Mesothelial cell of epicardium (in vitro differentiated cells): ENCODE results near the gene ZNF343. TPM values are rescaled to one million over a fixed set of nuclear protein-coding genes. Genes with fewer than 3 reads are reported as not detected.
"Not testable (repeated sequence)": the region's sequence is repeated elsewhere in the genome, so short reads cannot be mapped to it uniquely, and the experiment has no call there.

Experiments
- DNase-seq, 2 experiments: peaks; one replicate each; pipeline ENCODE4 v3.0.0; 2021; ENCODE audit warnings: low spot score in 2 of 2; ENCODE audit not compliant: unreplicated experiment in 2 of 2
- H3K27ac Mint-ChIP-seq: 2 replicates; pipeline ENCODE4 v1.8.0; 2021; ENCODE audit warnings: mixed read lengths
- H3K27me3 Mint-ChIP-seq: 2 replicates; pipeline ENCODE4 v1.8.0; 2021; ENCODE audit warnings: low read depth, mixed read lengths
- H3K36me3 Mint-ChIP-seq: 2 replicates; pipeline ENCODE4 v1.8.0; 2021; ENCODE audit warnings: mixed read lengths
- H3K4me1 Mint-ChIP-seq: 2 replicates; pipeline ENCODE4 v1.8.0; 2021; ENCODE audit warnings: mixed read lengths
- H3K4me3 Mint-ChIP-seq: 2 replicates; pipeline ENCODE4 v1.8.0; 2021; ENCODE audit warnings: mild to moderate bottlenecking, moderate library complexity, mixed read lengths
- H3K9me3 Mint-ChIP-seq: 2 replicates; pipeline ENCODE4 v1.8.0; 2021; ENCODE audit warnings: mixed read lengths
- CTCF ChIP-seq: fragments of 200-600 bp; sonication (generic); IDR thresholded peaks from one replicate; pipeline ENCODE4 v1.5.0; 2021; ENCODE audit warnings: antibody characterized with exemption; ENCODE audit not compliant: unreplicated experiment
- total RNA-seq: library from RNA; stranded (reverse); gene quantifications from 3 replicates; pipeline ENCODE4 v1.2.1, GENCODE V29; 2021

The ZNF343 gene
- total RNA-seq, 1 donor from 2014 or later = 12.0 TPM

GRCh38 chr20:2535711-2536559, 27.2 kb upstream of the ZNF343 start:
- DNase-seq = no peak
- Mint-ChIP-seq H3K27me3 (peaks cover 78% of the 10 kb centered on the region), H3K4me1 (peaks cover 9% of the 10 kb centered on the region), H3K36me3 (no peaks in the 10 kb centered on the region), H3K9me3 (no peaks in the 10 kb centered on the region), H3K4me3 (no peak overlapping the region), H3K27ac (no peak overlapping the region)
- no peak for TF ChIP-seq CTCF

DNA sequence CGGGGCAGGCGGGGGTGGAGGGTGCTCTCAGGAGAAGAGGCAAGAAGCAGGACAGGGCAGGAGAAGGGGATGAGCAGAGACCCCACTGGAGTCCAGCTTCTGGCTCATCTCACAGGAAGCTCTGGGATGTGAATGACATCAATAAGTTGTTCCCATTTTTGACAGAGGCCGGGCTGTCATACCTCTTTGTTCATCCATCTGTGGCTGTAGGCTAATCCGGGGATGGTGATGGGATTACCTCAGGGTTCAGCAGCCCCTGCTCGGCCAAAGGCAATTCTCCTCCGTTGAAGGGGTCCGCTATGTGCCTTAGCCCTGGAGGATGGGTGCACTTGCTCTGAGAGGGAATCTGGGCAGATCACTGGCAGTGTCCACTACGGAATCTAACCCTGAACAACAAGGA, 24.4 kb upstream of the ZNF343 start:
- Mint-ChIP-seq H3K4me3 (no peak overlapping the region), H3K27ac (no peak overlapping the region), H3K27me3 (peaks cover 80% of the 10 kb centered on the region), H3K4me1 (peaks cover 9% of the 10 kb centered on the region), H3K9me3 (no peaks in the 10 kb centered on the region), H3K36me3 (no peaks in the 10 kb centered on the region)
- no peak for TF ChIP-seq CTCF
- DNase-seq = no peak

DNA sequence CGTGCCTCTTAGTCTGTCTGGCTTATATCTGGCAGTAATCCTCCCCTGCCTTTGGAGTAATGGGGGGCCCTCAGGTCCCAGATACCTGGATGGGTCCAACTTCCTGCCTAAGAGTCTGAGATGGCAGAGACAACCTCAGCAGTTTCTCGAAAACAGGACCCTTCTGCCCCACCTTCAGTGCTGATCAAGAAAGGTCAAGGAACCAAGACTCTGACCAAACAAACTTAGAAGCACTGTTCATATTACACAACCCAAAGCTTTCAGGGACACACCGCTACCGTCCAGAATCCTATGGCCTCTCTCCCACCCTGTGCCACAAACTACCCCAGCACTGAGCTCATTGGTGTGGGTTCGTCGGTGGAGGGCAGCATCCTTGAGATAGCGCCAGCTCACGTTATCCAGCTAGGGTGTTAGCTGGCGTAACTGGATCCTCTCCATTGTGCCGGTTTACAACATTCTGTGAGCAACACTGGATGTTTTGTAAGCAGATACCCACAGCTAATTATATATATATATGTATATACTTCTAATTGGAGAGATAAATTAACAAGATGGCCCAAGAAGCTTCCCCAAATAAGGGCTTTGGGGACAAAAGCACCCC, 20.1 kb upstream of the ZNF343 start:
- Mint-ChIP-seq H3K9me3 (no peaks in the 10 kb centered on the region), H3K4me3 (no peak overlapping the region), H3K27ac (no peak overlapping the region), H3K36me3 (no peaks in the 10 kb centered on the region), H3K27me3 (peaks cover 76% of the 10 kb centered on the region), H3K4me1 (peaks cover 8% of the 10 kb centered on the region)
- DNase-seq = no peak
- TF ChIP-seq CTCF = no peak

DNA sequence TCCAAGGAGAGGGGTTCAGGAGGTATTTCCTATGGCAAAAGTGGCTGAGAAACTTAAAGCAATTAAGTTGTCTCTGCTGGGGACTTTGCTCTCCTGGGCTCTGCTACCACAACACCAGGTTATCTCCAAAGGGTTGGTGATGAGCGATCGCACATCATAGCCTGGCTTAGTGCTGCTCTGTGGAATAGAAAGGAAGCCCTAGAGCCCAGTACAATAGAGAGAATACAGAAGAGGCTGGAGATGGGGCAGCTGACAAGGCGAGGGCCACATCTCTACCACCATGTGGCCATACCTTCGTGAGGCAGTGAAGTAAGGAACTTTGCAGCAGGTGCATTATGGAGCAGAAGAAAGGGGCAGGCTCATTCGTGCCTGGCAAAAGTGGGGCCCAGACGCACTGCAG, 19.0 kb upstream of the ZNF343 start:
- no peak for DNase-seq
- TF ChIP-seq CTCF = no peak
- no peaks in the 10 kb centered on the region for H3K36me3 Mint-ChIP-seq
- no peaks in the 10 kb centered on the region for H3K9me3 Mint-ChIP-seq
- H3K27ac Mint-ChIP-seq = no peak overlapping the region
- H3K4me1 Mint-ChIP-seq = peaks cover 7% of the 10 kb centered on the region
- H3K27me3 Mint-ChIP-seq = peaks cover 71% of the 10 kb centered on the region
- no peak overlapping the region for H3K4me3 Mint-ChIP-seq

- H3K4me1 Mint-ChIP-seq, H3K27ac Mint-ChIP-seq, H3K4me3 Mint-ChIP-seq, H3K36me3 Mint-ChIP-seq, H3K9me3 Mint-ChIP-seq, DNase-seq: not testable (repeated sequence)
- H3K27me3 Mint-ChIP-seq = peaks cover 71% of the 10 kb centered on the region
These were observed 17.5 kb upstream of the ZNF343 start for GRCh38 chr20:2526218-2526583.

DNA sequence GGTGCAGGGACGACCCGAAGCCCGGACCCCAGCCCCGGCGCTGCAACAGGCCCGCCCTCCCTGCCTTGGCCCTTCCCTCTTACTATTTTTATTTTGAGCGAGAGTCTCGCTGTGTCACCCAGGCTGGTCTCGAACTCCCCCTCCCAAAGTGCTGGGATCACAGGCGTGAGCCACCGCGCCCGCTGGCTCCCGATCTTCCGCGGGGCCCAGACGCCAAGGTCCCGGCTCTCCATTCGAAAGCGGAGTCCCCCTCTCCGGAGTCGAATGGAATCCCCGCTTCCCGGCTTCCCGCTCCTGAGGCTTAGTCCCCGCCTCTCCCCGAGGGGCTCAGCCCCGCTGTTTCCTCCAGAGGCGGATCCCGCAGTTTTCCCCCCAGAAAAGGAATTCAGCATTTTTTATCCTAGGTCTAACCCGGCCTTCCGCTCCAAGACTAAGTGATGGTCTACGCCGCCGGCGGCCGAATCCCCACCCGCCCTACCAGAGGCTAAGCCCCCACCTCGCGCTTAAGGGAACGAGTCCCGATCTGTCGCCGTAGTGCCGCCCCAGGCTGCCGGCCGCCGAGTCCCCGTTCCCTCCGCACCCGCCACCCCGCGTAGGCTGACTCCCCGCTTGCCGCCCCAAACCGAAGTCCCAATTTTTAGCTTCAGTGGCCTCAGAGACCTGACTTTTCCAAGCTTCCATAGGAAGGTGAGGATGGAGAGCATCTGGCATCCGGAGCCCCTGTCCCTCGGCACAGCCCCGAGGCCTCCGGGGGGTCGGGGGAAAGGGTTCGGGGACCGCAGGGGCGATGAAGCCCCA, 16.2 kb upstream of the ZNF343 start:
- Mint-ChIP-seq H3K4me3 (peak overlapping the region; percentile 94), H3K9me3 (no peaks in the 10 kb centered on the region), H3K27me3 (peaks cover 74% of the 10 kb centered on the region), H3K27ac (peak overlapping the region; percentile 92), H3K36me3 (no peaks in the 10 kb centered on the region), H3K4me1 (peaks cover 7% of the 10 kb centered on the region)
- TF ChIP-seq CTCF = peak; percentile 81
- peak; percentile 50 to 67 for DNase-seq
